ENCODE data around the gene SHISA6.

SHISA6 gene

DNA sequence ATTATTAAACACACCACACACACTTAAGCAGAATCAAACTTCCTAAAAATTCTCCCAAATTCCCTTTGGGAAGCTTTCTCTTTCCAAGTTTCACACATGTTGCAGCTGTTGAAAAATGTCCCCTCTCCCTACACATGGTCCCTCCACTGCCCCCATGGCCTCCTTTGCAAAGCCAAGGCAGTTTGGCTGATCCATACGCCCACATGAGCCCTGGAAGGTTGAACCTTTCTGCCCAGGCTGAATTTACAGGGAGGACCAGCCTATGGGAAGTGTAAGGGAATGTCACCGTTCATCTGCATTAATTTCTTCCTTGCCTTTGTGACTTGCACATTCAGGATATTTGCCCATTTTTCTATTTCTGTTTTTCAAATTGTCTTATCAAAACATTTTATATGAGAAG, 31.1 kb upstream of the SHISA6 start:
- no peak overlapping the region for H3K4me3 ChIP-seq (ENCODE audit: insufficient read depth in 1 of 2, low read depth in 1 of 2, low read length in 2 of 2)
- H3K9ac ChIP-seq (ENCODE audit: low read length) = no peak overlapping the region
- no peak overlapping the region for H2BK12ac ChIP-seq (ENCODE audit: low read length in 2 of 2)
- no peaks in the 10 kb centered on the region for H3K4me1 ChIP-seq (ENCODE audit: control insufficient read depth, insufficient read depth, low read depth, low read length)
- no peak overlapping the region for H2BK15ac ChIP-seq (ENCODE audit: low read depth, poor library complexity, severe bottlenecking)
- no peak overlapping the region for H3K23ac ChIP-seq (ENCODE audit: low read length in 2 of 2)
- no peak overlapping the region for H2BK5ac ChIP-seq (ENCODE audit: low read depth, low read length, poor library complexity, severe bottlenecking)
- 33% methylated on average over 1 of the region's 2 CpGs for WGBS
- H3K4ac ChIP-seq (ENCODE audit: low read depth in 1 of 2, low read length in 2 of 2) = no peak overlapping the region
- H3K9me3 ChIP-seq (ENCODE audit: control insufficient read depth, low read length) = peaks cover 23% of the 10 kb centered on the region
- H3K18ac ChIP-seq (ENCODE audit: low read depth in 1 of 2, low read length in 2 of 2) = no peak overlapping the region
- no peak overlapping the region for H4K8ac ChIP-seq (ENCODE audit: low read length)
- H3K4me2 ChIP-seq (ENCODE audit: low read length, poor library complexity, severe bottlenecking) = no peak overlapping the region
- H3K36me3 ChIP-seq (ENCODE audit: control insufficient read depth in 1 of 2, insufficient read depth in 2 of 2, low read depth in 1 of 2, low read length in 2 of 2) = no peaks in the 10 kb centered on the region
- no peak overlapping the region for H3K27ac ChIP-seq (ENCODE audit: low read length, poor library complexity, severe bottlenecking)
- H3K14ac ChIP-seq (ENCODE audit: low read length in 2 of 2) = no peak overlapping the region
- no peak overlapping the region for H4K91ac ChIP-seq (ENCODE audit: low read length)
- H2AK5ac ChIP-seq (ENCODE audit: low read length, severe bottlenecking) = no peak overlapping the region
- H3K27me3 ChIP-seq (ENCODE audit: control insufficient read depth in 1 of 2, insufficient read depth in 1 of 2, low read length in 2 of 2) = no peaks in the 10 kb centered on the region
- H3K79me1 ChIP-seq (replicated peaks; ENCODE audit: low read length, poor library complexity, severe bottlenecking) = no peaks in the 10 kb centered on the region
- DNase-seq = no peak
- no peak overlapping the region for H2BK120ac ChIP-seq (ENCODE audit: low read depth, low read length)
- H2AFZ ChIP-seq (ENCODE audit: low read depth, low read length) = no peak overlapping the region

DNA sequence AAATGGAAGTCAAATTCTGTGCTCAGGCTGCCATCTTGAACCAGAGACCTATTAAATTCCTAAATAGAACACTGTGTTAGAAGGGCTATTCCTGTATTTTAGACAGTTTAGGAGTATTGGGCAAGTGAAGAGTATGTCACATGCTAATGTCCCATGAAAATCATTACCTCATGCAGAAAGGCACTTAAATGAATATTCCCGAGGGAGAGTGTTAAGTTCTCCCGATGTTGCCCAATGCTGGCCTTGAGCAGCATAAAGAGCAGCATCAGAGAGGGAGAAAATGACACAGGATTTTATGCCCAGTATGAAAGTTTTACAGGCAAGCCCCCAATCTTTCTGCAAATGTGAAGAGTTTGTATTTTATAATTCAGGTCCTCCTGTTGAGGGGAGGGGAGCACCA, 28.2 kb upstream of the SHISA6 start:
- H3K36me3 ChIP-seq (ENCODE audit: control insufficient read depth in 1 of 2, insufficient read depth in 2 of 2, low read depth in 1 of 2, low read length in 2 of 2) = no peaks in the 10 kb centered on the region
- no peak overlapping the region for H2BK120ac ChIP-seq (ENCODE audit: low read depth, low read length)
- no peaks in the 10 kb centered on the region for H3K79me1 ChIP-seq (replicated peaks; ENCODE audit: low read length, poor library complexity, severe bottlenecking)
- no peak overlapping the region for H2BK5ac ChIP-seq (ENCODE audit: low read depth, low read length, poor library complexity, severe bottlenecking)
- no peaks in the 10 kb centered on the region for H3K4me1 ChIP-seq (ENCODE audit: control insufficient read depth, insufficient read depth, low read depth, low read length)
- WGBS = 80% methylated on average over 2 of the region's 2 CpGs
- DNase-seq = no peak
- no peak overlapping the region for H3K4ac ChIP-seq (ENCODE audit: low read depth in 1 of 2, low read length in 2 of 2)
- no peak overlapping the region for H2BK12ac ChIP-seq (ENCODE audit: low read length in 2 of 2)
- H4K91ac ChIP-seq (ENCODE audit: low read length) = no peak overlapping the region
- H3K18ac ChIP-seq (ENCODE audit: low read depth in 1 of 2, low read length in 2 of 2) = no peak overlapping the region
- H3K9ac ChIP-seq (ENCODE audit: low read length) = no peak overlapping the region
- H3K27ac ChIP-seq (ENCODE audit: low read length, poor library complexity, severe bottlenecking) = no peak overlapping the region
- H3K23ac ChIP-seq (ENCODE audit: low read length in 2 of 2) = no peak overlapping the region
- H2AK5ac ChIP-seq (ENCODE audit: low read length, severe bottlenecking) = no peak overlapping the region
- no peak overlapping the region for H3K14ac ChIP-seq (ENCODE audit: low read length in 2 of 2)
- H3K4me3 ChIP-seq (ENCODE audit: insufficient read depth in 1 of 2, low read depth in 1 of 2, low read length in 2 of 2) = no peak overlapping the region
- no peak overlapping the region for H4K8ac ChIP-seq (ENCODE audit: low read length)
- H2BK15ac ChIP-seq (ENCODE audit: low read depth, poor library complexity, severe bottlenecking) = no peak overlapping the region
- no peaks in the 10 kb centered on the region for H3K27me3 ChIP-seq (ENCODE audit: control insufficient read depth in 1 of 2, insufficient read depth in 1 of 2, low read length in 2 of 2)
- no peak overlapping the region for H2AFZ ChIP-seq (ENCODE audit: low read depth, low read length)
- H3K9me3 ChIP-seq (ENCODE audit: control insufficient read depth, low read length) = peaks cover 20% of the 10 kb centered on the region
- no peak overlapping the region for H3K4me2 ChIP-seq (ENCODE audit: low read length, poor library complexity, severe bottlenecking)

DNA sequence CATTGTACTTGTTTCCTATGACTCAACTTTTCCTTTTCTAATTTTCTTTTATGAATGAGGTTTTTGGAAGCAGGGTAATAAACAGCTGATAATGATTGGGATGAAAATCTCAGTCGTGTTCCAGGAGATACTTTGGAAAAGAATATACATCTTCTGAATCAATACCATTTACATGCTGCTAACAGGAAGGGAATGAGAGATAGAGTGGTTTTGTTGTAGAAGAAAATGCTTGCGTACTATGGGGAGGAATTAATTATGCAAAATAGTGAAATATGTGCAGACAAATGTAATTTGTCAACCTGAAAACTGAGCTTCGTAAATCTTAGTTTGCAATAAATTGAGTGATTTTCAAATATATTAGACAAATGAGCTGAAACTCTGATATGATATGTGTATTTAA, 24.0 kb upstream of the SHISA6 start:
- no peak overlapping the region for H3K4ac ChIP-seq (ENCODE audit: low read depth in 1 of 2, low read length in 2 of 2)
- H3K23ac ChIP-seq (ENCODE audit: low read length in 2 of 2) = no peak overlapping the region
- no peak overlapping the region for H2AFZ ChIP-seq (ENCODE audit: low read depth, low read length)
- H3K27ac ChIP-seq (ENCODE audit: low read length, poor library complexity, severe bottlenecking) = no peak overlapping the region
- no peaks in the 10 kb centered on the region for H3K79me1 ChIP-seq (replicated peaks; ENCODE audit: low read length, poor library complexity, severe bottlenecking)
- no peak overlapping the region for H2BK120ac ChIP-seq (ENCODE audit: low read depth, low read length)
- no peak overlapping the region for H2AK5ac ChIP-seq (ENCODE audit: low read length, severe bottlenecking)
- H3K4me3 ChIP-seq (ENCODE audit: insufficient read depth in 1 of 2, low read depth in 1 of 2, low read length in 2 of 2) = no peak overlapping the region
- WGBS = 97% methylated on average over 2 of the region's 3 CpGs
- H3K36me3 ChIP-seq (ENCODE audit: control insufficient read depth in 1 of 2, insufficient read depth in 2 of 2, low read depth in 1 of 2, low read length in 2 of 2) = no peaks in the 10 kb centered on the region
- no peak overlapping the region for H4K8ac ChIP-seq (ENCODE audit: low read length)
- no peak overlapping the region for H3K4me2 ChIP-seq (ENCODE audit: low read length, poor library complexity, severe bottlenecking)
- no peak overlapping the region for H3K14ac ChIP-seq (ENCODE audit: low read length in 2 of 2)
- no peak for DNase-seq
- no peak overlapping the region for H2BK5ac ChIP-seq (ENCODE audit: low read depth, low read length, poor library complexity, severe bottlenecking)
- H2BK15ac ChIP-seq (ENCODE audit: low read depth, poor library complexity, severe bottlenecking) = no peak overlapping the region
- H4K91ac ChIP-seq (ENCODE audit: low read length) = no peak overlapping the region
- H3K9me3 ChIP-seq (ENCODE audit: control insufficient read depth, low read length) = peaks cover 2% of the 10 kb centered on the region
- no peaks in the 10 kb centered on the region for H3K27me3 ChIP-seq (ENCODE audit: control insufficient read depth in 1 of 2, insufficient read depth in 1 of 2, low read length in 2 of 2)
- no peak overlapping the region for H3K9ac ChIP-seq (ENCODE audit: low read length)
- H3K4me1 ChIP-seq (ENCODE audit: control insufficient read depth, insufficient read depth, low read depth, low read length) = no peaks in the 10 kb centered on the region
- no peak overlapping the region for H3K18ac ChIP-seq (ENCODE audit: low read depth in 1 of 2, low read length in 2 of 2)
- H2BK12ac ChIP-seq (ENCODE audit: low read length in 2 of 2) = no peak overlapping the region

DNA sequence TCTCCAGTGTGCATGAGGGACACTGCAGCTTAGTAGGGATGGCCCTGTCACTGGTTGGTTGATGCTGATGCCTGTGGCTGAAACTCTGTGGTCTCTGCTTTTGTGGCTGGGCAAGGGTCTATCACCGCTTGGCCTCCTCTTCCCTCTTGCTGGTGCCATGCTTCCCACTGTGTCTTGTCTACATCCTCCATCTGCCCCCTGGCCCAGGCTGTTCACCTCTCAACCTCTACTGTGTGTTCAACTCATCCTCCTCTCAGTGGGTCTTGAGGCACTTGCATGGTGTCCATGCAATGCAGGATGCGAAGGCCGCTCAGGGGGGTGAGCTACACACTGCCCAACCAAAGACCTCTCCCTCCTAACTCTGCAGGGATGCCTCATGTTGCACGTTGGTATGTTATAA, 19.8 kb upstream of the SHISA6 start:
- H3K9ac ChIP-seq (ENCODE audit: low read length) = no peak overlapping the region
- no peak overlapping the region for H3K4ac ChIP-seq (ENCODE audit: low read depth in 1 of 2, low read length in 2 of 2)
- no peak overlapping the region for H2BK12ac ChIP-seq (ENCODE audit: low read length in 2 of 2)
- H3K36me3 ChIP-seq (ENCODE audit: control insufficient read depth in 1 of 2, insufficient read depth in 2 of 2, low read depth in 1 of 2, low read length in 2 of 2) = no peaks in the 10 kb centered on the region
- WGBS = 84% methylated on average over 3 of the region's 4 CpGs
- H3K4me3 ChIP-seq (ENCODE audit: insufficient read depth in 1 of 2, low read depth in 1 of 2, low read length in 2 of 2) = no peak overlapping the region
- H4K91ac ChIP-seq (ENCODE audit: low read length) = no peak overlapping the region
- H3K27me3 ChIP-seq (ENCODE audit: control insufficient read depth in 1 of 2, insufficient read depth in 1 of 2, low read length in 2 of 2) = no peaks in the 10 kb centered on the region
- H3K14ac ChIP-seq (ENCODE audit: low read length in 2 of 2) = no peak overlapping the region
- no peak overlapping the region for H4K8ac ChIP-seq (ENCODE audit: low read length)
- H3K23ac ChIP-seq (ENCODE audit: low read length in 2 of 2) = no peak overlapping the region
- H3K9me3 ChIP-seq (ENCODE audit: control insufficient read depth, low read length) = no peaks in the 10 kb centered on the region
- no peaks in the 10 kb centered on the region for H3K4me1 ChIP-seq (ENCODE audit: control insufficient read depth, insufficient read depth, low read depth, low read length)
- no peak overlapping the region for H2BK120ac ChIP-seq (ENCODE audit: low read depth, low read length)
- DNase-seq = no peak
- H3K27ac ChIP-seq (ENCODE audit: low read length, poor library complexity, severe bottlenecking) = no peak overlapping the region
- H2BK5ac ChIP-seq (ENCODE audit: low read depth, low read length, poor library complexity, severe bottlenecking) = no peak overlapping the region
- H3K79me1 ChIP-seq (replicated peaks; ENCODE audit: low read length, poor library complexity, severe bottlenecking) = no peaks in the 10 kb centered on the region
- H3K4me2 ChIP-seq (ENCODE audit: low read length, poor library complexity, severe bottlenecking) = no peak overlapping the region
- H2BK15ac ChIP-seq (ENCODE audit: low read depth, poor library complexity, severe bottlenecking) = no peak overlapping the region
- no peak overlapping the region for H3K18ac ChIP-seq (ENCODE audit: low read depth in 1 of 2, low read length in 2 of 2)
- H2AK5ac ChIP-seq (ENCODE audit: low read length, severe bottlenecking) = no peak overlapping the region
- H2AFZ ChIP-seq (ENCODE audit: low read depth, low read length) = no peak overlapping the region
